Aorta (tissue), 5 donors: Measurements from ENCODE around the gene OR11L1. TPM values are rescaled to one million over a fixed set of nuclear protein-coding genes. Genes with fewer than 3 reads are reported as not detected.

ENCODE experiments used
- ATAC-seq: fragments of 200-7000 bp; cut with Tn5 transposase; one replicate; pipeline ENCODE4 v1.9.1; 2022; ENCODE audit warnings: moderate library complexity; ENCODE audit not compliant: low FRiP score
- DNase-seq, 2 donors: peaks; one replicate each; pipeline ENCODE4 v3.0.0-alpha.2; 2020
- H3K27ac ChIP-seq, 2 donors: one replicate each; pipeline ENCODE4 v1.5.1; 2013; ENCODE audit warnings: low read length in 2 of 2, mild to moderate bottlenecking in 2 of 2, moderate library complexity in 2 of 2, control low read depth in 1 of 2, inconsistent platforms in 1 of 2, low read depth in 1 of 2
- H3K27me3 ChIP-seq, 2 donors: one replicate each; pipeline ENCODE4 v1.6.1; 2013; ENCODE audit warnings: control low read depth in 1 of 2, low read length in 1 of 2, mild to moderate bottlenecking in 1 of 2, moderate library complexity in 1 of 2; ENCODE audit not compliant: insufficient read depth in 2 of 2, control insufficient read depth in 1 of 2
- H3K36me3 ChIP-seq, 2 donors: one replicate each; pipeline ENCODE4 v1.6.1; 2013; ENCODE audit warnings: control low read depth in 1 of 2, low read length in 1 of 2, mild to moderate bottlenecking in 1 of 2; ENCODE audit not compliant: insufficient read depth in 2 of 2, control insufficient read depth in 1 of 2
- H3K4me1 ChIP-seq, 2 donors: one replicate each; pipeline ENCODE4 v1.6.1; 2013; ENCODE audit warnings: low read length in 2 of 2, control low read depth in 1 of 2, mild to moderate bottlenecking in 1 of 2, moderate library complexity in 1 of 2; ENCODE audit not compliant: insufficient read depth in 2 of 2, control insufficient read depth in 1 of 2
- H3K4me3 ChIP-seq, 2 donors: one replicate each; pipeline ENCODE4 v1.5.1; 2013; ENCODE audit warnings: low read length in 2 of 2, control low read depth in 1 of 2, mild to moderate bottlenecking in 1 of 2
- H3K9me3 ChIP-seq: one replicate; pipeline ENCODE4 v1.6.1; 2013; ENCODE audit warnings: mild to moderate bottlenecking, low read length; ENCODE audit not compliant: control insufficient read depth
- WGBS, 2 donors: extraction: QIAGEN DNeasy Blood & Tissue Kit; methylation state at CpG; one replicate each; pipeline ENCODE4 v1.1.7; 2013; 5-methylcytosine and 5-hydroxymethylcytosine counted together
- intact Hi-C, 2 donors: fragments of 100-400 bp; cut with DNase I; formaldehyde crosslinking; loops; one replicate each; pipeline versions ENCODE4 v1.14.2 to v1.15.0; 2022
- polyA plus RNA-seq, 2 donors: library from polyadenylated mRNA; stranded (reverse); fragments of 200-250 nt; gene quantifications; one replicate each; pipeline ENCODE4 v1.2.3, GENCODE V29; 2013
- total RNA-seq, 2 donors: library from RNA; stranded (reverse); fragmentation: NEBNext Ultra II Directional; extraction: Animal tissue kit (Norgen Biotek cat#: 25700); gene quantifications; one replicate each; pipeline ENCODE4 v1.2.1, GENCODE V29; 2021
- donor health status: healthy with polysubstance abuse.
- donor health status: Bipolar disorder and iron deficiency.
- donor health status: DM: no; HTN: no; CAD: no.
- donor health status: DM: no; HTN: no; CAD: no.
- donor health status: DM: yes; HTN: yes; CAD: no.

OR11L1 gene
- total and polyA plus RNA-seq, 4 donors = not detected

DNA sequence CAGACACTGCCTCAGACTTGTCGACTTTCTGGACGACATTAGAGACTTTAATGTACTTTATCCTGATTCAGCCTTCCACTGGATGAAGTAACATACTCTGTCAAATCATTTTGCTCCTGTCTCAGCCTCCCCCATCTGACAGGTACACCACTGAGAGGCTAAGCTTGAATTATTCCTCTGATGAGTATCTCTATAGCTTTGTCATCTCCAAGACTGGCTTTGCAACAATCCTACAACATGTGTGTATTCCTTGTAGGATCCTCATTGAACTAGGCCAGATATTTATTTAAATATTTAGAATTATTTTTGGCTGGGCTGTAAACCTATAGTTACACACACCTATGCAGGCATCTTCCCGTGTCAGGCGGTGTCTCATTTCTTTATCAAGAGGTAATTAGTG lies 14.2 kb upstream of the OR11L1 start:
- Histone ChIP-seq H3K4me3 (no peak overlapping the region), H3K36me3 (no peaks in the 10 kb centered on the region), H3K27me3 (no peaks in the 10 kb centered on the region), H3K4me1 (no peaks in the 10 kb centered on the region), H3K27ac (no peak overlapping the region), H3K9me3 (peaks cover 2% of the 10 kb centered on the region)
- 79 to 81% methylated on average over 4 of the region's 4 CpGs for WGBS, 2 donors
- no peak for DNase-seq
- intact Hi-C loops = no loop called here
- no peak for ATAC-seq

DNA sequence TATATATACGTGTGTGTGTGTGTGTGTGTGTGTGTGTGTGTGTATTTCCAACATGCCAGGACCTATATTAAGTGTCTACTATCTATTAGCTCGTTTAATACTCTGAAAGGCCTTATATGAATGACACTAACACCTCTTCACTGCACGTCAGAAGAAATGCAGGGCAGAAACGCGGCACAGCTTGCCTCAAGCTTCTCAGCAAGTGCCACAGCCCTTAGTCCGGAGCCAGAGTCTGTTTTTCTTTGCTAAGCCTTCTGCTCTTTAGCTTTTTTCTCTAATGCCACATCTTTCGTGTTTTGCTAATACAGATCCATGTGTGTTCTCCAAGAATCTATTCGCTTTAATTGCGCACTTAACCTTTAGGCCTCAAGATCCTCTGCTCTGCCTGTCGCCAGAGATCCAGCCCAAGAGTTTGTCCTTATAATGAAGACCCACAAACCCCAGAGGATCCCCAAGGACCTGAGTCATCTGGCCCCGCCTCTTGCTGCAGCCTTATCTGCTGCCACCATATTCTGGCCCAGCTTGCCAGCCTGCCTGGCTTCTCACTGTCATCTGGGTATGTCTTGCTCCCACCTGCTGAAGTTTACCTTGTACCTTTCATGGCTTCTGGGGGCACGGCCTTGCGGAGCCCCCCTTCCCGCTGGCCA lies 13.3 kb upstream of the OR11L1 start:
- no peaks in the 10 kb centered on the region for H3K4me1 ChIP-seq
- H3K27ac ChIP-seq = no peak overlapping the region
- no peaks in the 10 kb centered on the region for H3K27me3 ChIP-seq
- WGBS, 2 donors = 80 to 83% methylated on average over 14 of the region's 14 CpGs
- peaks cover 2% of the 10 kb centered on the region for H3K9me3 ChIP-seq
- no peak for ATAC-seq
- DNase-seq = no peak
- no peaks in the 10 kb centered on the region for H3K36me3 ChIP-seq
- no peak overlapping the region for H3K4me3 ChIP-seq
- intact Hi-C loops = no loop called here

DNA sequence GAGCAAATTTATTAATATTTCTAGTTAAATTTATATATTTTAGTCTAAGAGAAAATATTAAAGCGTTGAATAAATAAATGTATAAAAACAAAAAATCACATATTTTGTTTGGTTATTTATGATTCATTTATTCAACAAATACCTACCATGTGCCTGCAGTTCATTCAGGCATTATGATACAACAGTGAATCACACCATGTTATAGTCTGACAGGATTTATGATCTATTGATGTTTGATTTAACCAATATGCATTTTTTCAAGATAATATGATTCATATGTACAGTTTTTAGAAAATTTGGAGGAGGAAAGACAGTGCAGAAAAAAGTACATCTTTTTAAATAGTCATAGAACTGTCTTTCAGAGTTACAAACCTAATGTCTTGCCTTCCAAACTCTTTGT lies 7.9 kb upstream of the OR11L1 start:
- H3K4me3 ChIP-seq = no peak overlapping the region
- H3K27me3 ChIP-seq = no peaks in the 10 kb centered on the region
- no peaks in the 10 kb centered on the region for H3K36me3 ChIP-seq
- H3K4me1 ChIP-seq = no peaks in the 10 kb centered on the region
- intact Hi-C loops = no loop called here
- no peak for ATAC-seq
- WGBS, 2 donors = 74 to 95% methylated on average over 1 of the region's 1 CpG
- no peaks in the 10 kb centered on the region for H3K9me3 ChIP-seq
- H3K27ac ChIP-seq = no peak overlapping the region
- no peak for DNase-seq

GRCh38 chr1:247848346-247848745 lies 6.7 kb upstream of the OR11L1 start:
- DNase-seq = no peak
- Histone ChIP-seq H3K9me3 (no peaks in the 10 kb centered on the region), H3K27ac (no peak overlapping the region), H3K4me1 (no peaks in the 10 kb centered on the region), H3K36me3 (no peaks in the 10 kb centered on the region), H3K4me3 (no peak overlapping the region), H3K27me3 (no peaks in the 10 kb centered on the region)
- intact Hi-C loops = no loop called here
- no peak for ATAC-seq
- 70 to 81% methylated on average over 7 of the region's 7 CpGs for WGBS, 2 donors

- no peak overlapping the region for H3K4me3 ChIP-seq
- H3K27ac ChIP-seq = no peak overlapping the region
- H3K27me3 ChIP-seq = no peaks in the 10 kb centered on the region
- peaks cover 1% of the 10 kb centered on the region for H3K9me3 ChIP-seq
- no peak for ATAC-seq
- intact Hi-C loops = no loop called here
- WGBS, 2 donors = 67 to 82% methylated on average over 5 of the region's 5 CpGs
- DNase-seq = no peak
- no peaks in the 10 kb centered on the region for H3K4me1 ChIP-seq
- H3K36me3 ChIP-seq = no peaks in the 10 kb centered on the region
Observed at GRCh38 chr1:247845693-247846017, 4.0 kb upstream of the OR11L1 start.

GRCh38 chr1:247845011-247845692 lies 3.5 kb upstream of the OR11L1 start:
- 52 to 53% methylated on average over 12 of the region's 12 CpGs for WGBS, 2 donors
- H3K4me3 ChIP-seq = no peak overlapping the region
- H3K36me3 ChIP-seq = no peaks in the 10 kb centered on the region
- H3K4me1 ChIP-seq = no peaks in the 10 kb centered on the region
- no peak for DNase-seq
- intact Hi-C loops = no loop called here
- H3K27ac ChIP-seq = no peak overlapping the region
- H3K9me3 ChIP-seq = peaks cover 1% of the 10 kb centered on the region
- no peak for ATAC-seq
- no peaks in the 10 kb centered on the region for H3K27me3 ChIP-seq

- no peak for DNase-seq
- no peak for ATAC-seq
- peaks cover 3% of the 10 kb centered on the region for H3K9me3 ChIP-seq
- no peak overlapping the region for H3K4me3 ChIP-seq
- H3K36me3 ChIP-seq = no peaks in the 10 kb centered on the region
- intact Hi-C loops = no loop called here
- no peaks in the 10 kb centered on the region for H3K4me1 ChIP-seq
- no peaks in the 10 kb centered on the region for H3K27me3 ChIP-seq
- H3K27ac ChIP-seq = no peak overlapping the region
- 46 to 82% methylated on average over 2 of the region's 2 CpGs for WGBS, 2 donors
Observed at GRCh38 chr1:247843411-247843810, 1.7 kb upstream of the OR11L1 start.

DNA sequence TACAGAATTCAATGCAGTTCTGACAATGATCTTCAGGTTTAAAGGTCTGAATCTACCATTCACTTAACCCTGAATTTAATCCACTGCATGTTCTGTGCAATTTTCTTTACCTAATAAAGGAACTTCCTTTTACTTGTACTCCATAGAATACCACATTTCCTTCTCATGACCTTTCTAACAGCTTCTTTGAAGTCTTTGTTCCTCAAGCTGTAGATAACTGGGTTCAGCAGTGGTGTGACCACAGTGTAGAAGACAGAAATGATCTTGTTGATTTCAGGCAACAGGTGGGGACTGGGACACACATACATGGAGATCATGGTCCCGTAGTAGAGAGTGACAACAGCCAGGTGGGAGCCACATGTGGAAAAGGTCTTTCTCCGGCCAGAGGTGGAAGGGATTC lies 878 bp downstream of the OR11L1 start:
- no peaks in the 10 kb centered on the region for H3K36me3 ChIP-seq
- H3K9me3 ChIP-seq = peaks cover 3% of the 10 kb centered on the region
- WGBS, 2 donors = 75 to 84% methylated on average over 2 of the region's 2 CpGs
- no peak overlapping the region for H3K27ac ChIP-seq
- H3K4me3 ChIP-seq = no peak overlapping the region
- intact Hi-C loops = no loop called here
- no peak for DNase-seq
- ATAC-seq = no peak
- H3K4me1 ChIP-seq = no peaks in the 10 kb centered on the region
- H3K27me3 ChIP-seq = no peaks in the 10 kb centered on the region

GRCh38 chr1:247833601-247834000 lies 8.1 kb downstream of the OR11L1 start:
- Histone ChIP-seq H3K4me3 (no peak overlapping the region), H3K27ac (no peak overlapping the region), H3K36me3 (no peaks in the 10 kb centered on the region), H3K27me3 (no peaks in the 10 kb centered on the region), H3K9me3 (no peaks in the 10 kb centered on the region), H3K4me1 (no peaks in the 10 kb centered on the region)
- DNase-seq = no peak
- intact Hi-C loops = no loop called here
- peak; percentile 15 for ATAC-seq
- 63 to 66% methylated on average over 6 of the region's 6 CpGs for WGBS, 2 donors
